Tibial artery (tissue), 4 donors: ENCODE measurements around the gene FNDC3A.

Source experiments
- DNase-seq, 2 donors: peaks; one replicate each; pipeline ENCODE4 v3.0.0-alpha.2; 2019
- H3K27ac ChIP-seq, 2 donors: fragments of 200-600 bp; sonication (generic) in 1 of 2; 1 replicate in 1 of 2; 2 replicates in 1 of 2; pipeline ENCODE4 v1.5.1; 2018 to 2019; ENCODE audit warnings: mild to moderate bottlenecking in 1 of 2
- H3K27me3 ChIP-seq, 2 donors: fragments of 200-600 bp; sonication (generic) in 1 of 2; one replicate each; pipeline versions ENCODE4 v1.5.1 to v1.6.0; 2016 to 2019
- H3K36me3 ChIP-seq, 3 donors: fragments of 200-600 bp; sonication (generic) in 2 of 3; one replicate each; pipeline ENCODE4 v1.5.1; 2016 to 2019; ENCODE audit warnings: mild to moderate bottlenecking in 2 of 3
- H3K4me1 ChIP-seq, 4 donors: fragments of 200-600 bp; sonication (generic) in 2 of 4; 1 replicate in 3 of 4; 2 replicates in 1 of 4; pipeline ENCODE4 v1.5.1; 2016 to 2019
- H3K4me3 ChIP-seq, 2 donors: fragments of 200-600 bp; sonication (generic) in 1 of 2; 1 replicate in 1 of 2; 2 replicates in 1 of 2; pipeline ENCODE4 v1.5.1; 2018 to 2019; ENCODE audit warnings: mild to moderate bottlenecking in 2 of 2
- H3K9me3 ChIP-seq, 3 donors: fragments of 200-600 bp; sonication (generic) in 1 of 3; one replicate each; pipeline ENCODE4 v1.5.1; 2016 to 2019
- intact Hi-C: fragments of 100-400 bp; cut with DNase I; formaldehyde crosslinking; loops from one replicate; pipeline ENCODE4 v1.15.0; 2023; ENCODE audit warnings: low total_unique reads
- TF ChIP-seq, protein P1 (sequence below), 2 experiments: fragments of 200-600 bp in 1 of 2; fragments of 450-650 bp in 1 of 2; IDR thresholded peaks; one replicate each; pipeline ENCODE4 v1.5.1; 2017 to 2019; ENCODE audit warnings: antibody characterized with exemption in 2 of 2, mild to moderate bottlenecking in 1 of 2, moderate library complexity in 1 of 2

The FNDC3A gene

DNA sequence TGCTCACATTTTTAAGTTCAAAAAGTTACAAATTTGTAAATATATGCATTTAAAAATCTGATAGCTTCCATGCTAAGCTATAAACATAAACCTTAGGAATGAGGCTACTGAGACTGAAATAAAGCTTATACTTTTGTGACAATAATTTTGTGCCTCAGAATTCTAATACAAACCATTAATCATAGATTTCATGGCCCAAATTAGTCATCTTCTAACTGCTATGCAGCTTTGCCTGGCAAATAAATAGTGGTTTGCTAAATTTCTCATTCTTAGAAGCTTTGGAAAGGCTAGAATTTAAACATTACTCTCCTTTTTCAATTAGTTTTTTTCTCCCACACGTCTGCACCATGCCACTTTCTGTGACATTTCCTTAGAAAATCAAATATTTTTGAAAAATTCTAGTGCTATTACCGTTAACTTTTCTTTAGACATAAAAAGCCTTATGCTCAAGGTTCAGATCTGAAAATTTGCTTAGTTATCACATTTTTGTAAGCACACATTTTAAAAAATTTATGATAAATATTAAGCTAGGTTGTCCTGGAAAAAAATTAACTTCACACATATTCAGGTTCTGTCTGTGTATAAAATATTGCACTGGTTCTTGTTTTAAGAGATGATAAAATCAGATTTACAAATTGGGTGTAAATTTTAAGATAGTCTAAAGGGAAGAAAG is 46.9 kb downstream of the FNDC3A start:
- no peaks in the 10 kb centered on the region for H3K36me3 ChIP-seq
- no peak overlapping the region for H3K4me3 ChIP-seq
- H3K4me1 ChIP-seq, result peaks cover 0 to 6% (median 0%) of the 10 kb centered on the region in 4 donors
- no peaks in the 10 kb centered on the region for H3K27me3 ChIP-seq
- H3K9me3 ChIP-seq, result no peaks in the 10 kb centered on the region
- no peak for DNase-seq
- H3K27ac ChIP-seq, result no peak overlapping the region
- TF ChIP-seq, protein P1, sequence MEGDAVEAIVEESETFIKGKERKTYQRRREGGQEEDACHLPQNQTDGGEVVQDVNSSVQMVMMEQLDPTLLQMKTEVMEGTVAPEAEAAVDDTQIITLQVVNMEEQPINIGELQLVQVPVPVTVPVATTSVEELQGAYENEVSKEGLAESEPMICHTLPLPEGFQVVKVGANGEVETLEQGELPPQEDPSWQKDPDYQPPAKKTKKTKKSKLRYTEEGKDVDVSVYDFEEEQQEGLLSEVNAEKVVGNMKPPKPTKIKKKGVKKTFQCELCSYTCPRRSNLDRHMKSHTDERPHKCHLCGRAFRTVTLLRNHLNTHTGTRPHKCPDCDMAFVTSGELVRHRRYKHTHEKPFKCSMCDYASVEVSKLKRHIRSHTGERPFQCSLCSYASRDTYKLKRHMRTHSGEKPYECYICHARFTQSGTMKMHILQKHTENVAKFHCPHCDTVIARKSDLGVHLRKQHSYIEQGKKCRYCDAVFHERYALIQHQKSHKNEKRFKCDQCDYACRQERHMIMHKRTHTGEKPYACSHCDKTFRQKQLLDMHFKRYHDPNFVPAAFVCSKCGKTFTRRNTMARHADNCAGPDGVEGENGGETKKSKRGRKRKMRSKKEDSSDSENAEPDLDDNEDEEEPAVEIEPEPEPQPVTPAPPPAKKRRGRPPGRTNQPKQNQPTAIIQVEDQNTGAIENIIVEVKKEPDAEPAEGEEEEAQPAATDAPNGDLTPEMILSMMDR (IDR thresholded peaks at IDR 0.05), result no peak
- intact Hi-C loops, result no loop called here

DNA sequence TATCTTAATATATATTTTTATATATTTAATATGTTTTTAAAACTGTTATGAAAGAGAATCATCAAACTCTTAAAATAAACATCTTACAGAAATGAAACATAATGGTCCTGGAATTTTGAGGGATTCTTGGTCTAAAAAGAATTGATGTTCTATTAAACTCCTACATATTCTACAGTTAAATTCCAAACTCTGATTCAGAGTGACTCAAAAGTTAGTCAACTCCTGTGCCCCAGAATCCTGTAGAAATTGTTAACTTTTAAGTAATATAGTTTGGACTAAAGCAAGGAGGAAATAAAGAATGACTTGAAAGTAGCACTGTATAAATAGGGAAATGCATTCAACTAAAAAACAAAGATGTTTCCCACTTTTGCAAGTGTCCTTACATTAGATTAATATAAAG is 47.7 kb downstream of the FNDC3A start:
- intact Hi-C loops, result no loop called here
- H3K27ac ChIP-seq, result no peak overlapping the region
- no peak for DNase-seq

DNA sequence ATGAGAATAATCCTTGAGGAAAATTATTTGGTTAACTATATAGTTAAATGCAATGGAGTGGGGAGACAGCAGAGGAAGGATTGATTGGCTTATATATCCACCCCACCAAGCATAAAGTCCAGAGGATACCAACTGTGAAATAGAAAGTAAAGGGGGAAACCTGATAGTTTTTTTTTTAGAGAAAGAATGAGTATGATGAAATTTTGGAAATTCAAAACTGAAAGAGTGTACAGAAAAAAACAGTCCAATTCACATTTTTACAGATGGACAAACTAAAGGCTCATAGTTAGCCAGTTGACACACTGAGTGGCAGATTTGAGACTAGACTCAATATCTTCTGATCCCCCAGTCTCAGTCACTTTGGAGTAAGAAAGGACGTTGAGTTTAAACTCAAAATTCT is 51.1 kb downstream of the FNDC3A start:
- intact Hi-C loops, result no loop called here
- H3K9me3 ChIP-seq, result no peaks in the 10 kb centered on the region
- H3K27ac ChIP-seq, result no peak overlapping the region
- TF ChIP-seq, protein P1 (IDR thresholded peaks at IDR 0.05), result no peak
- H3K36me3 ChIP-seq, result no peaks in the 10 kb centered on the region
- H3K4me3 ChIP-seq, result no peak overlapping the region
- H3K4me1 ChIP-seq, result peaks cover 0 to 6% (median 0%) of the 10 kb centered on the region in 4 donors
- DNase-seq, result no peak
- H3K27me3 ChIP-seq, result no peaks in the 10 kb centered on the region

More for the DNA sequence above, 47.7 kb downstream of the FNDC3A start:
- Histone ChIP-seq H3K4me1 (peaks cover 0 to 6% (median 0%) of the 10 kb centered on the region in 4 donors), H3K27me3 (no peaks in the 10 kb centered on the region), H3K36me3 (no peaks in the 10 kb centered on the region), H3K9me3 (no peaks in the 10 kb centered on the region), H3K4me3 (no peak overlapping the region)
- TF ChIP-seq, protein P1 (IDR thresholded peaks at IDR 0.05), result no peak

DNA sequence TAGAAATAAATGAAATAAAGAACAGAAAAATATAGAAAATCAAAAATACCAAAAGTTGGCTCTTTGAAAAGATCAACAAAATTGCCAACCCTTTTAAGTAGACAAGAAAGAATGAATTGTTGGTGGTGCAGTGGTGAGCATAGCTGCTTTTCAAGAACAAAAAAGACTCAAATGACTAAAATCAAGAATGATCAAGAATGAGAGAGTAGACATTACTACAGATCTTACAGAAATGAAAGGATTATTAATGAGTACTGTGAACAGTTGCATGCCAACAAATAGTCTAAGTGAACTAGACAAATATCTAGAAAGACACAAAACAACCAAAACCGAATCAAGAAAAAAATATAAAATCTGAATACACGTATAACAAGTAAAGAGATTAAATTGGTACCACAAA is 53.9 kb downstream of the FNDC3A start:
- H3K4me3 ChIP-seq, result no peak overlapping the region
- DNase-seq, result no peak
- no peaks in the 10 kb centered on the region for H3K36me3 ChIP-seq
- H3K27me3 ChIP-seq, result no peaks in the 10 kb centered on the region
- H3K4me1 ChIP-seq, result no peaks in the 10 kb centered on the region
- no peak overlapping the region for H3K27ac ChIP-seq
- TF ChIP-seq, protein P1 (IDR thresholded peaks at IDR 0.05), result no peak
- intact Hi-C loops, result no loop called here
- H3K9me3 ChIP-seq, result no peaks in the 10 kb centered on the region

DNA sequence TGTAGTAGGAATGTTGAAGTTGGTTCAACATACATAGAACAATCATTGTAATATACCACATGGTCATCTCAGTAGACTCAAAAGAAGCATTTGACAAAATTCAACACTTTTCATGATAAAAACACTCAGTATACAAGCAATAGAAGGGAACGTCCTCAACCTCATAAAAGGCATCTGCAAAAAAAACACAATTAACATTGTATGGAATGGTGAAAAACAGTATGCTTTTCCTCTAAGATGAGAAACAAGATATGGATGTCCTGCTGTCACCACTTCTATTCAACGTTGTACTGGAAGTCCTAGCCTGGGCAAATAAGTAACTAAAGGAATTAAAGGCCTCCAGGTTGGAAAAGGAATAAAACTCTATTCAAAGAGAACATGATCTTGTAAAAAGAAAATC is 54.5 kb downstream of the FNDC3A start:
- Histone ChIP-seq H3K36me3 (no peaks in the 10 kb centered on the region), H3K27ac (no peak overlapping the region), H3K4me3 (no peak overlapping the region), H3K27me3 (no peaks in the 10 kb centered on the region), H3K9me3 (no peaks in the 10 kb centered on the region), H3K4me1 (no peaks in the 10 kb centered on the region)
- intact Hi-C loops, result no loop called here
- TF ChIP-seq, protein P1 (IDR thresholded peaks at IDR 0.05), result no peak
- DNase-seq, result no peak
